Body of pancreas (tissue), 4 donors: ENCODE measurements around the gene STX11. TPM values are rescaled to one million over a fixed set of nuclear protein-coding genes. Genes with fewer than 3 reads are reported as not detected.

ENCODE experiments used
- ATAC-seq: fragments of 150-250 bp; one replicate; pipeline ENCODE4 v1.9.1; 2016
- DNase-seq, 4 donors: peaks; one replicate each; pipeline ENCODE4 v3.0.0-alpha.2; 2019
- H3K27ac ChIP-seq, 4 donors: fragments of 200-600 bp; sonication (generic); 1 replicate in 3 of 4; 2 replicates in 1 of 4; pipeline versions ENCODE4 v1.5.1 to v1.6.1; 2016 to 2019; ENCODE audit warnings: mild to moderate bottlenecking in 1 of 4, mixed read lengths in 1 of 4, moderate library complexity in 1 of 4
- H3K27me3 ChIP-seq, 2 donors: fragments of 200-600 bp; sonication (generic); one replicate each; pipeline ENCODE4 v1.6.0; 2016; ENCODE audit warnings: mild to moderate bottlenecking in 1 of 2
- H3K36me3 ChIP-seq, 2 donors: fragments of 200-600 bp; sonication (generic); replicated peaks in 1 of 2; 2 replicates each; pipeline ENCODE4 v1.5.1; 2016; ENCODE audit warnings: low read depth in 2 of 2; ENCODE audit not compliant: insufficient read depth in 1 of 2
- H3K4me1 ChIP-seq: fragments of 200-600 bp; sonication (generic); one replicate; pipeline ENCODE4 v1.6.0; 2016
- H3K4me3 ChIP-seq, 2 donors: fragments of 200-600 bp; sonication (generic); 1 replicate in 1 of 2; 2 replicates in 1 of 2; pipeline ENCODE4 v1.5.1; 2016 to 2019
- H3K9me3 ChIP-seq, 3 donors: fragments of 200-600 bp; sonication (generic); 1 replicate in 2 of 3; 2 replicates in 1 of 3; pipeline ENCODE4 v1.5.1; 2016
- CTCF ChIP-seq, 7 experiments: fragments of 450-650 bp in 4 of 7; fragments of 200-600 bp in 3 of 7; sonication (generic) in 3 of 7; IDR thresholded peaks; one replicate each; pipeline ENCODE4 v1.5.1; 2016 to 2019; ENCODE audit warnings: antibody characterized with exemption in 7 of 7
- POLR2A ChIP-seq, 3 donors: fragments of 450-650 bp; IDR thresholded peaks; one replicate each; pipeline ENCODE4 v1.6.1; 2016; ENCODE audit warnings: antibody characterized with exemption in 3 of 3, mild to moderate bottlenecking in 2 of 3
- WGBS, 2 donors: methylation state at CpG; one replicate each; pipeline ENCODE4 v1.1.5; 2017; 5-methylcytosine and 5-hydroxymethylcytosine counted together
- intact Hi-C: fragments of 100-400 bp; cut with DNase I; formaldehyde crosslinking; loops from one replicate; pipeline ENCODE4 v1.15.1; 2023
- total RNA-seq, 2 donors: library from RNA; depleted of rRNA; stranded (reverse); fragments of >200 nt; gene quantifications; one replicate each; pipeline ENCODE4 v1.1.0, GENCODE V29; 2016

STX11 gene
- total RNA-seq, 2 donors from 2014 or later: 4.4 to 7.6 TPM

DNA sequence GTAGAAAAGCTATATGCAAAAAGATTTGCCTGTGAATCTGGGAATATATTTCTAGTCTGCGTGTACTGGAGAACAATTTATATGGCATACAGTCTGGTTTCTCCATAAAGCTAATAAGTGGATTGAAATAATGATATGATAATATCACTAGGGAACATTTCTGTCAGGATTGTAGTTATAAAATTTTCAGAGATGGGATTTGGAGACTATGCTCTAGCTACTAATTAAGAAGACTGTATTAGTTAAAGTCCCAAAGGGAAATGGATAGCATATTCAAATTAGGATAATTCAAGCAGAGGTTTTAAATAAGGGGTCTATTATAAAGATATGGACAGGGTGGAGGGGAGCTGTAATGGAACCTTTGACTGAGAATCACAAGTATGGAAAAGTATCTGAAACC lies 7.2 kb upstream of the STX11 start:
- intact Hi-C loops: no loop called here
- H3K9me3 ChIP-seq: no peaks in the 10 kb centered on the region
- DNase-seq (no peak), ATAC-seq (no peak)
- TF ChIP-seq POLR2A (IDR thresholded peaks at IDR 0.05): no peak
- no peak for TF ChIP-seq CTCF (IDR thresholded peaks at IDR 0.05)
- no peak overlapping the region for H3K27ac ChIP-seq
- H3K36me3 ChIP-seq: no peaks in the 10 kb centered on the region
- 90 to 94% methylated on average over 1 of the region's 1 CpG for WGBS, 2 donors
- no peak overlapping the region for H3K4me3 ChIP-seq
- H3K4me1 ChIP-seq: no peaks in the 10 kb centered on the region
- H3K27me3 ChIP-seq: no peaks in the 10 kb centered on the region

GRCh38 chr6:144143878-144144277 lies 6.4 kb upstream of the STX11 start:
- H3K4me3 ChIP-seq: no peak overlapping the region
- intact Hi-C loops: no loop called here
- H3K36me3 ChIP-seq: no peaks in the 10 kb centered on the region
- no peaks in the 10 kb centered on the region for H3K9me3 ChIP-seq
- no peaks in the 10 kb centered on the region for H3K27me3 ChIP-seq
- TF ChIP-seq CTCF (IDR thresholded peaks at IDR 0.05): no peak
- TF ChIP-seq POLR2A (IDR thresholded peaks at IDR 0.05): no peak
- H3K4me1 ChIP-seq: no peaks in the 10 kb centered on the region
- DNase-seq (no peak), ATAC-seq (no peak)
- no peak overlapping the region for H3K27ac ChIP-seq

DNA sequence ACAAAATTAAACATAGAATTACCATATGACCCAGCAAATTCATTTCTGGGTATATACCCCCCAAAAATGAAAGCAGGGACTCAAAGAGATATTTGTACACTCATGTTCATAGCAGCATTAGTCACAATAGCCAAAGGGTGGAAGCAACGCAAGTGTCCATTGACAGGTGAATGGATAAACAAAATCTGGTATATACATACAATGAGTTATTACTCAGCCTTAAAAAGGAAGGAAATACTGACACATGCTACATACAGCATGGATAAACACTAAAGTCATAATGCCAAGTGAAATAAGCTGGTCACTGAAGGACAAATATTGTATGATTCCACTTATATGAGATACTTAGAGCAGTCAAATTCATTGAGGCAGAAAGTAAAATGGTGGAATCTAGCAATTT lies 5.3 kb upstream of the STX11 start:
- Histone ChIP-seq H3K4me1 (peaks cover 6% of the 10 kb centered on the region), H3K9me3 (no peaks in the 10 kb centered on the region), H3K4me3 (no peak overlapping the region), H3K27ac (no peak overlapping the region), H3K27me3 (no peaks in the 10 kb centered on the region), H3K36me3 (no peaks in the 10 kb centered on the region)
- no peak for DNase-seq
- TF ChIP-seq CTCF (IDR thresholded peaks at IDR 0.05) (no peak), POLR2A (IDR thresholded peaks at IDR 0.05) (no peak)
- 80 to 91% methylated on average over 1 of the region's 1 CpG for WGBS, 2 donors
- intact Hi-C loops: no loop called here
- no peak for ATAC-seq

DNA sequence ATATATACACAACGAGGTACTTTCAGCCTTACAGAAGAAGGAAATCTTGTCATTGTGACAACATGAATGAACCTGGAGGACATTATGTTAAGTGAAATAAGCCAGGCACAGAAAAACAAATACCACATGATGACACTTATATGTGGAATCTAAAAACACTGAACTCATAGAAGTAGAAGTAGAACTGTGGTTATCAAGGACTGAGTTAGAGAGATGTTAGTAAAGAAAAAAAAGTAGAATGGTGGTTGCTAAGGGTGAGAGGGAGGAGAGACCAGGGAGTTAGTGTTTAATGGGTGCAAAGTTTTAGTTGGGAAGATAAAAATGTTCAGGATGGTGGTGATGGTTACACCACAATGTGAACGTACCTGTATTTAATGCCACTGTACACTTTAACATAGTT lies 4.8 kb upstream of the STX11 start:
- H3K4me3 ChIP-seq: no peak overlapping the region
- peaks cover 6% of the 10 kb centered on the region for H3K4me1 ChIP-seq
- ATAC-seq: no peak
- H3K9me3 ChIP-seq: no peaks in the 10 kb centered on the region
- TF ChIP-seq CTCF (IDR thresholded peaks at IDR 0.05) (no peak), POLR2A (IDR thresholded peaks at IDR 0.05) (no peak)
- no peaks in the 10 kb centered on the region for H3K36me3 ChIP-seq
- no peak for DNase-seq
- H3K27me3 ChIP-seq: no peaks in the 10 kb centered on the region
- intact Hi-C loops: no loop called here
- H3K27ac ChIP-seq: no peak overlapping the region
- 74 to 92% methylated on average over 2 of the region's 2 CpGs for WGBS, 2 donors

- WGBS, 2 donors: 71 to 74% methylated on average over 4 of the region's 4 CpGs
- ATAC-seq: no peak
- intact Hi-C loops: no loop called here
These were observed 1.4 kb upstream of the STX11 start for GRCh38 chr6:144148886-144149285.

More at GRCh38 chr6:144148886-144149285, 1.4 kb upstream of the STX11 start:
- DNase-seq: no peak
- Histone ChIP-seq H3K9me3 (no peaks in the 10 kb centered on the region), H3K4me3 (no peak overlapping the region), H3K4me1 (peaks cover 16% of the 10 kb centered on the region), H3K27ac (no peak overlapping the region), H3K27me3 (no peaks in the 10 kb centered on the region), H3K36me3 (no peaks in the 10 kb centered on the region)
- no peak for TF ChIP-seq POLR2A (IDR thresholded peaks at IDR 0.05)
- TF ChIP-seq CTCF (IDR thresholded peaks at IDR 0.05): no peak
